ENCODE results near the gene MYO5A. TPM values are rescaled to one million over a fixed set of nuclear protein-coding genes. Genes with fewer than 3 reads are reported as not detected.

MYO5A gene
- total RNA-seq, 1 experiment from 2014 or later = 21.8 TPM

GRCh38 chr15:52558196-52558595, 29.5 kb upstream of the MYO5A start:
- TF ChIP-seq CTCF (conservative IDR thresholded peaks at IDR 0.05) = no peak
- Histone ChIP-seq H3K56ac (ENCODE audit: insufficient read length, low read depth, low read length) (no peak overlapping the region), H2BK120ac (ENCODE audit: low read depth, low read length, poor library complexity, severe bottlenecking) (no peak overlapping the region), H3K14ac (ENCODE audit: insufficient read depth, low read length) (no peak overlapping the region), H3K27ac (ENCODE audit: insufficient read length, low read depth, low read length) (no peak overlapping the region), H2BK20ac (ENCODE audit: low read depth, low read length, poor library complexity, severe bottlenecking) (no peak overlapping the region), H2BK5ac (ENCODE audit: insufficient read length, low read length) (no peak overlapping the region), H3K23me2 (ENCODE audit: insufficient read length, low read depth, low read length, poor library complexity, severe bottlenecking) (no peaks in the 10 kb centered on the region), H3T11ph (ENCODE audit: low read length) (no peak overlapping the region), H3K23ac (ENCODE audit: insufficient read length, low read depth, low read length) (no peak overlapping the region), H4K5ac (ENCODE audit: insufficient read length, low read depth, low read length) (no peak overlapping the region), H2AFZ (ENCODE audit: low read length) (no peak overlapping the region), H2BK15ac (ENCODE audit: low read depth, low read length) (no peak overlapping the region), H3K9me3 (ENCODE audit: control insufficient read depth, low read depth, low read length) (no peaks in the 10 kb centered on the region), H2BK12ac (ENCODE audit: insufficient read length, low read depth, low read length) (no peak overlapping the region), H3K4me1 (ENCODE audit: insufficient read depth, low read length) (no peaks in the 10 kb centered on the region), H3K18ac (ENCODE audit: insufficient read length, low read depth, low read length) (no peak overlapping the region), H3K9ac (ENCODE audit: extremely low read depth, insufficient read length, low read length) (no peak overlapping the region), H2AK5ac (ENCODE audit: insufficient read length, low read length) (no peak overlapping the region), H3K79me2 (ENCODE audit: insufficient read depth, low read length) (peaks cover 45% of the 10 kb centered on the region; the same call in 1 of the 2 replicates), H4K91ac (ENCODE audit: insufficient read length, low read depth, low read length) (no peak overlapping the region), H4K20me1 (ENCODE audit: control insufficient read depth, insufficient read depth, insufficient read length) (no peaks in the 10 kb centered on the region), H3K4me2 (ENCODE audit: insufficient read depth, insufficient read length, low read length) (no peak overlapping the region), H4K8ac (replicated peaks; ENCODE audit: insufficient read length, low read depth, low read length) (no peak overlapping the region), H3K4ac (ENCODE audit: low read depth, low read length) (no peak overlapping the region), H3K27me3 (ENCODE audit: insufficient read depth, low read length) (no peaks in the 10 kb centered on the region), H3K79me1 (ENCODE audit: insufficient read depth, low read depth, low read length, poor library complexity, severe bottlenecking) (peaks cover 3% of the 10 kb centered on the region)
- Mint-ChIP-seq H3K27me3 (ENCODE audit: low read depth) (no peaks in the 10 kb centered on the region), H3K4me3 (no peak overlapping the region), H3K9me3 (no peaks in the 10 kb centered on the region), H3K27ac (peak overlapping the region in 2 of 3 experiments; percentile 72 to 73; a peak in 2 of 7 replicates), H3K4me1 (peaks cover 4 to 12% of the 10 kb centered on the region in 2 experiments), H3K36me3 (ENCODE audit: insufficient read depth in 1 of 3, low read depth in 3 of 3) (peaks cover 12 to 41% (median 39%) of the 10 kb centered on the region in 3 experiments; a peak in 6 of 7 replicates)
- no peak for DNase-seq
- WGBS (ENCODE audit: extremely low coverage, insufficient read length, low lambda C conversion rate) = no CpG with 5 or more reads among the region's 5 CpGs
